Hepatocyte (in vitro differentiated cells): Measurements from ENCODE around the gene CAPN7. TPM values are rescaled to one million over a fixed set of nuclear protein-coding genes. Genes with fewer than 3 reads are reported as not detected.
A peak's percentile ranks its signal among the peaks of the same experiment; 100 is the strongest.

Experiments
- DNase-seq: peaks from one replicate; pipeline ENCODE4 v3.0.0-alpha.2; 2016; ENCODE audit warnings: low spot score
- H2AFZ ChIP-seq: fragments of 200-600 bp; sonication (generic); 2 replicates; pipeline ENCODE4 v1.6.0; 2016; ENCODE audit warnings: antibody characterized with exemption, mild to moderate bottlenecking
- H3K27ac ChIP-seq: fragments of 200-600 bp; sonication (generic); 2 replicates; pipeline ENCODE4 v1.5.1; 2016; ENCODE audit warnings: mild to moderate bottlenecking
- H3K27me3 ChIP-seq: fragments of 200-600 bp; sonication (generic); 2 replicates; pipeline ENCODE4 v1.6.1; 2016
- H3K36me3 ChIP-seq: fragments of 200-600 bp; sonication (generic); replicated peaks from 2 replicates; pipeline ENCODE4 v1.5.1; 2016; ENCODE audit warnings: low read depth; ENCODE audit not compliant: insufficient read depth
- H3K4me1 ChIP-seq: fragments of 200-600 bp; sonication (generic); 2 replicates; pipeline ENCODE4 v1.5.1; 2016; ENCODE audit warnings: mild to moderate bottlenecking, moderate library complexity; ENCODE audit not compliant: insufficient read depth
- H3K4me2 ChIP-seq: fragments of 200-600 bp; sonication (generic); 2 replicates; pipeline ENCODE4 v1.6.0; 2016
- H3K4me3 ChIP-seq: fragments of 200-600 bp; sonication (generic); 2 replicates; pipeline ENCODE4 v1.5.1; 2016; ENCODE audit warnings: mild to moderate bottlenecking
- H3K79me2 ChIP-seq: fragments of 200-600 bp; sonication (generic); 2 replicates; pipeline ENCODE4 v1.6.0; 2017; ENCODE audit warnings: mild to moderate bottlenecking
- H3K9me2 ChIP-seq: fragments of 200-600 bp; sonication (generic); replicated peaks from 2 replicates; pipeline ENCODE4 v1.6.0; 2017; ENCODE audit warnings: mild to moderate bottlenecking; ENCODE audit not compliant: insufficient read depth
- H3K9me3 ChIP-seq: fragments of 200-600 bp; sonication (generic); 2 replicates; pipeline ENCODE4 v1.5.1; 2016; ENCODE audit warnings: low read depth, mild to moderate bottlenecking
- H4K20me1 ChIP-seq: fragments of 200-600 bp; sonication (generic); 2 replicates; pipeline ENCODE4 v1.6.0; 2016; ENCODE audit warnings: mild to moderate bottlenecking; ENCODE audit not compliant: insufficient read depth, poor library complexity, severe bottlenecking
- CTCF ChIP-seq: fragments of 200-600 bp; sonication (generic); IDR thresholded peaks from 2 replicates; pipeline ENCODE4 v1.5.1; 2016; ENCODE audit warnings: antibody characterized with exemption, mild to moderate bottlenecking; ENCODE audit not compliant: poor library complexity
- EZH2 ChIP-seq: fragments of 200-600 bp; sonication (generic); IDR thresholded peaks from 2 replicates; pipeline ENCODE4 v1.6.1; 2016; ENCODE audit warnings: antibody characterized with exemption, mild to moderate bottlenecking, borderline replicate concordance
- EZH2phosphoT487 ChIP-seq: fragments of 200-600 bp; sonication (generic); IDR thresholded peaks from one replicate; pipeline ENCODE4 v1.6.1; 2018; ENCODE audit warnings: antibody characterized with exemption, mild to moderate bottlenecking, low read depth, moderate library complexity; ENCODE audit not compliant: unreplicated experiment, severe bottlenecking
- WGBS: methylation state at CpG from one replicate; pipeline ENCODE4 v1.1.6; 2016; ENCODE audit warnings: low lambda C conversion rate; ENCODE audit errors: missing lambda C conversion rate; 5-methylcytosine and 5-hydroxymethylcytosine counted together
- polyA plus RNA-seq: library from polyadenylated mRNA; unstranded; fragments of >200 nt; fragmentation: Nextera tagmentation; extraction: Ambion mirVana; gene quantifications from 2 replicates; pipeline ENCODE4 v1.2.1, GENCODE V29; 2016
- total RNA-seq: library from RNA; depleted of rRNA; stranded (reverse); fragments of >200 nt; gene quantifications from 2 replicates; pipeline ENCODE4 v1.2.3, GENCODE V29; 2014

CAPN7 gene
- total and polyA plus RNA-seq, 2 experiments from 2014 or later: 21.6 to 60.3 TPM

- no peak overlapping the region for H3K4me3 ChIP-seq
- H3K27me3 ChIP-seq: no peaks in the 10 kb centered on the region
- WGBS: 93% methylated on average over 3 of the region's 3 CpGs
Observed at GRCh38 chr3:15267502-15267901, 61.5 kb downstream of the CAPN7 start.

GRCh38 chr3:15268033-15268631 is 62.1 kb downstream of the CAPN7 start:
- DNase-seq: peak; percentile 93
- no peaks in the 10 kb centered on the region for H3K9me3 ChIP-seq
- no peaks in the 10 kb centered on the region for H4K20me1 ChIP-seq
- H3K4me3 ChIP-seq: no peak overlapping the region
- H3K27ac ChIP-seq: no peak overlapping the region
- H3K36me3 ChIP-seq: no peaks in the 10 kb centered on the region
- 34% methylated on average over 15 of the region's 15 CpGs for WGBS
- H3K4me1 ChIP-seq: peaks cover 3% of the 10 kb centered on the region
- H2AFZ ChIP-seq: no peak overlapping the region
- H3K27me3 ChIP-seq: no peaks in the 10 kb centered on the region
- TF ChIP-seq EZH2 (no peak), CTCF (peak; percentile 98), EZH2phosphoT487 (no peak)
- H3K9me2 ChIP-seq: no peaks in the 10 kb centered on the region
- no peak overlapping the region for H3K4me2 ChIP-seq
- peaks cover 7% of the 10 kb centered on the region for H3K79me2 ChIP-seq

More at GRCh38 chr3:15267502-15267901, 61.5 kb downstream of the CAPN7 start:
- H3K4me2 ChIP-seq: no peak overlapping the region
- no peaks in the 10 kb centered on the region for H3K9me2 ChIP-seq
- no peak for DNase-seq
- TF ChIP-seq CTCF (no peak), EZH2 (no peak), EZH2phosphoT487 (no peak)
- H2AFZ ChIP-seq: no peak overlapping the region
- peaks cover 3% of the 10 kb centered on the region for H3K4me1 ChIP-seq
- no peaks in the 10 kb centered on the region for H3K36me3 ChIP-seq
- no peak overlapping the region for H3K27ac ChIP-seq
- H3K9me3 ChIP-seq: no peaks in the 10 kb centered on the region
- H4K20me1 ChIP-seq: no peaks in the 10 kb centered on the region
- peaks cover 7% of the 10 kb centered on the region for H3K79me2 ChIP-seq

DNA sequence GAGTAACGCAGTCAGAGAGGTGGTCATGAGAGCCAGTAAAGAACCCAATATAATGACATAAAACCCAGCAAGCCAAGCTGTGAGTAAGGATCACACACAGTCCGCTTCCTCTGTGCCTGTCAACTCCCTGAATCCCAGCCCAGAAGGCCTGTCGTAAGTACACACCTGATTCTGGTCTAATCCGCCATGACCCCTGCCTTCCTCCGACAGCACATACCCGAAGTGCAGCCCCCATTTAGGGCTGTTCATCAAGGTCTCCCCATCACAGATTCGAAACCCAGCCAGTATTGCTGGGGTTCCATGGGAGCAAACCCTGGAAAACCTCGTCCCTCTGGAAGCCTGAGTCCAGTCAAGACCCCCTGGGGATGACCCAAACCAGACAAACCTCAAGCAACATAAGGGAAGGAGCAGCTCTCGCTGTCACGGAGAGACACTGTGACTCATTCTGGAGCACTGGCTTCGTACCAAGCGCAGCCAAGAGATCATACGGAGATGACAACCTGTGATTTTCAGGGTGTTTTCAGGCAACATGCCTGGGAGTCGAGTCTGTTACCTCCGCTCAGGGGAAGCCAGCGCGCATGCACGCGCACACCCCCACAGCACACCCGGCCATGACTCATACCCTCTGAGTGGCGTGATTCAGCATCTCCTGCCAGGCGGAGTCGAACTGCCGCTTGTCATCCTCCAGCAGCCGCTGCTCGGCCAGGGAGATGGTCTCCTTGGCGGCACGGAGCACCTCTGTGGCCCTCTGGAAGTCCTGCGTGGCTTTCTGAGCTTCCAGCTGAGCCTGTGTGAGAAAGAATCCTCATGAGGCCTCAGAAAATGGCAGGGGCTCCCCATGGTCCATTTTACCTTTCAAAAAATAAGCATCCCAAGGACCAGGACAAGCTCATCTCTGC is 63.3 kb downstream of the CAPN7 start:
- DNase-seq: peak; percentile 82
- Histone ChIP-seq H3K79me2 (peaks cover 3% of the 10 kb centered on the region), H3K9me2 (no peaks in the 10 kb centered on the region), H3K27ac (peak overlapping the region; percentile 76), H3K4me3 (no peak overlapping the region), H3K27me3 (no peaks in the 10 kb centered on the region), H3K4me1 (peaks cover 3% of the 10 kb centered on the region), H3K9me3 (no peaks in the 10 kb centered on the region), H4K20me1 (no peaks in the 10 kb centered on the region), H3K36me3 (no peaks in the 10 kb centered on the region), H3K4me2 (peak overlapping the region; percentile 43), H2AFZ (no peak overlapping the region)
- 83% methylated on average over 29 of the region's 29 CpGs for WGBS
- no peak for TF ChIP-seq CTCF
- no peak for TF ChIP-seq EZH2phosphoT487
- no peak for TF ChIP-seq EZH2
